DND-41 (cell line): ENCODE measurements around the gene FAR2.

Source experiments
- ATAC-seq: fragments of 200-7000 bp; cut with Tn5 transposase; 3 replicates; pipeline ENCODE4 v1.9.1; 2021; ENCODE audit warnings: low read depth; ENCODE audit not compliant: insufficient read depth
- DNase-seq: peaks from one replicate; pipeline ENCODE4 v3.0.0-alpha.2; 2020
- H2AFZ ChIP-seq: 2 replicates; pipeline ENCODE4 v1.6.0; 2012; ENCODE audit warnings: low read depth, low read length
- H3K27ac ChIP-seq: 2 replicates; pipeline ENCODE4 v1.5.1; 2012; ENCODE audit warnings: low read length, inconsistent platforms
- H3K27me3 ChIP-seq: fragments of 200-600 bp; sonication (generic); 2 replicates; pipeline ENCODE4 v1.6.0; 2012; ENCODE audit warnings: low read length, mild to moderate bottlenecking, inconsistent platforms; ENCODE audit not compliant: insufficient read depth, poor library complexity
- H3K36me3 ChIP-seq: 2 replicates; pipeline ENCODE4 v1.5.1; 2012; ENCODE audit warnings: low read length, inconsistent platforms; ENCODE audit not compliant: insufficient read depth
- H3K4me1 ChIP-seq: 2 replicates; pipeline ENCODE4 v1.5.1; 2012; ENCODE audit warnings: mild to moderate bottlenecking, low read length; ENCODE audit not compliant: insufficient read depth
- H3K4me2 ChIP-seq: 2 replicates; pipeline ENCODE4 v1.6.0; 2012; ENCODE audit warnings: mild to moderate bottlenecking, moderate library complexity, low read length, inconsistent platforms; ENCODE audit not compliant: insufficient read depth
- H3K4me3 ChIP-seq, 2 experiments: fragments of 200-600 bp in 1 of 2; shearing (Covaris generic) in 1 of 2; 2 replicates each; pipeline ENCODE4 v1.5.1; 2012 to 2016; ENCODE audit warnings: inconsistent platforms in 2 of 2, low read length in 2 of 2, mild to moderate bottlenecking in 2 of 2, low read depth in 1 of 2, moderate library complexity in 1 of 2
- H3K79me2 ChIP-seq: 2 replicates; pipeline ENCODE4 v1.6.0; 2012; ENCODE audit warnings: low read length, inconsistent platforms; ENCODE audit not compliant: insufficient read depth
- H3K9ac ChIP-seq: 2 replicates; pipeline ENCODE4 v1.6.0; 2012; ENCODE audit warnings: low read depth, mild to moderate bottlenecking, inconsistent platforms, low read length, moderate library complexity
- H3K9me3 ChIP-seq: 2 replicates; pipeline ENCODE4 v1.5.1; 2012; ENCODE audit warnings: low read length, moderate library complexity, mild to moderate bottlenecking, inconsistent platforms; ENCODE audit not compliant: insufficient read depth, severe bottlenecking
- H4K20me1 ChIP-seq: 2 replicates; pipeline ENCODE4 v1.6.0; 2012; ENCODE audit warnings: low read length; ENCODE audit not compliant: insufficient read depth
- CTCF ChIP-seq: IDR thresholded peaks from 2 replicates; pipeline ENCODE4 v1.5.1; 2012; ENCODE audit warnings: borderline replicate concordance, low read length, moderate library complexity, mild to moderate bottlenecking; ENCODE audit not compliant: poor library complexity, severe bottlenecking; ENCODE audit errors: extremely low read depth
- EZH2 ChIP-seq: IDR thresholded peaks from 3 replicates; pipeline ENCODE4 v1.6.1; 2012; ENCODE audit warnings: borderline replicate concordance, low read depth, mild to moderate bottlenecking, moderate library complexity, low read length, inconsistent platforms; ENCODE audit not compliant: severe bottlenecking

The FAR2 gene

GRCh38 chr12:29146196-29146595 is 2.9 kb upstream of the FAR2 start:
- H3K9me3 ChIP-seq, result peaks cover 9% of the 10 kb centered on the region
- H3K9ac ChIP-seq, result no peak overlapping the region
- H3K27ac ChIP-seq, result no peak overlapping the region
- no peak for DNase-seq
- TF ChIP-seq EZH2 (no peak), CTCF (no peak)
- H3K79me2 ChIP-seq, result peaks cover 12% of the 10 kb centered on the region
- H3K4me1 ChIP-seq, result peaks cover 32% of the 10 kb centered on the region
- H3K36me3 ChIP-seq, result no peaks in the 10 kb centered on the region
- H3K4me2 ChIP-seq, result no peak overlapping the region
- no peak overlapping the region for H3K4me3 ChIP-seq
- no peak for ATAC-seq
- no peaks in the 10 kb centered on the region for H3K27me3 ChIP-seq
- no peaks in the 10 kb centered on the region for H4K20me1 ChIP-seq
- H2AFZ ChIP-seq, result no peak overlapping the region

DNA sequence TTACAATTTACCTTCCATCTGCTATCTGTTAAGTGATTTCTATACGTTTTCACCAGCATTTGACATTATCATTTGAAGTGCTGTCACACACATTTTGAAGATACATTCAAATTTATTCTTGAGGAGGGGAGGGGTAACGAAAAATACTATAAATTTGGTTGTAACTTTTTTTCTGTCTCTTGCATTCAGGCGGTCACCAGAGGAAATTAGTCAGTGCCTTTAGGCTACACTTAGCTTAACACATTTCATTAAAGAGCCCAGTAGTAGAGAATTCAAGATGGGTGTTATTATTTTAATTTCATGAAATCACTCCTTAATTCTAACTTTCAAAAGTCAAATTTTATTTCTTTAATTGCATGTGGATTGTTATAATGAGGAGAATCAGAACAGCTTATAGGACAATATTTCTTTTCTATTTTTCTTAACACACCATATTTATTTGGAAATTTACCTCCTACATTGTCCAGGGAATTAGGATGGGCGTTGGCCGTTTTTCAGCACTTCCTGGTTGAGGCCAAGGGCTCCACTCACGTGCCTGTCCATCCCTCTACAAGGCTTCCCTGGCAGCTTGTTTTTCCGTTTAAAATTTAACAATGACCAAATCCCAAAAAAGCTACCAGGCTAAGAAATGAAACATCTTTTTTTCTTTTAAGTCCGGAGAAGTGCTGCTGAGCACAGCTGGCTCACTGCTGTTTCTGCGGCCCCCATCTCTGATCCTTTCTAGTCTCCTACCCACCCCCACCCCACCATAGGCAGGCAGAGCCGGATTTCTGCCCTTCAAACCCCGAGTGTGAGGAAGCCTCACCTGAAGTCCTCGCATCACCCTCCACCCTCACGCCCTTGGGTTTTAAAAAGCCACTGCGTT is 1.1 kb upstream of the FAR2 start:
- peaks cover 17% of the 10 kb centered on the region for H3K79me2 ChIP-seq
- peak; percentile 21 for ATAC-seq
- H3K4me3 ChIP-seq, result peak overlapping the region; percentile 77 to 92; a peak in 3 of 4 replicates
- no peaks in the 10 kb centered on the region for H3K9me3 ChIP-seq
- DNase-seq, result peak; percentile 50
- H3K4me2 ChIP-seq, result peak overlapping the region; percentile 85
- no peaks in the 10 kb centered on the region for H4K20me1 ChIP-seq
- TF ChIP-seq CTCF, result no peak
- no peaks in the 10 kb centered on the region for H3K36me3 ChIP-seq
- no peaks in the 10 kb centered on the region for H3K27me3 ChIP-seq
- peaks cover 44% of the 10 kb centered on the region for H3K4me1 ChIP-seq
- H3K9ac ChIP-seq, result peak overlapping the region; percentile 94
- H3K27ac ChIP-seq, result peak overlapping the region; percentile 90
- H2AFZ ChIP-seq, result peak overlapping the region; percentile 99

DNA sequence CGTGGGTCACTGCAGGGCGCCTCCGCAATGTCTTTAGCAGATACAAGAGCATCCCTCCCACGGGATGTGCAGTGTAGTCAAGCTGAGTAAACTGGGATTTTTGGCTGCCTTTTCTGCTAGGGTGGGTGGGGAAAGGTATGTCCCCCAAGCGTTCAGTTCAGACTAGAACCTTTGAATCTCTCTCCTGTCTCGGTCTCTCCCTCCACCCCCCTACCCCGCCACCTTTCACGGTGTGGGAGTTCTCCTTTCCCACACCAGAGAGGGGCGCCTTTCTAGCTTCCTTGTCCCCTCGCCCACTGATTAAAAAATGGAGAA is 525 bp upstream of the FAR2 start:
- TF ChIP-seq CTCF, result peak; percentile 38
- no peak for TF ChIP-seq EZH2
- Histone ChIP-seq H3K27me3 (no peaks in the 10 kb centered on the region), H3K4me1 (peaks cover 50% of the 10 kb centered on the region), H3K4me3 (peak overlapping the region; percentile 77 to 92), H3K9me3 (no peaks in the 10 kb centered on the region), H2AFZ (peak overlapping the region; percentile 99), H3K79me2 (peaks cover 19% of the 10 kb centered on the region), H3K27ac (peak overlapping the region; percentile 90), H3K4me2 (peak overlapping the region; percentile 85), H3K36me3 (no peaks in the 10 kb centered on the region), H3K9ac (peak overlapping the region; percentile 94), H4K20me1 (no peaks in the 10 kb centered on the region)
- ATAC-seq, result peak; percentile 51
- peak; percentile 66 for DNase-seq
